ENCODE measurements around the gene VEGFC. TPM values are rescaled to one million over a fixed set of nuclear protein-coding genes. Genes with fewer than 3 reads are reported as not detected.

VEGFC gene
- polyA plus RNA-seq, 1 donor from 2014 or later = 0.63 TPM

DNA sequence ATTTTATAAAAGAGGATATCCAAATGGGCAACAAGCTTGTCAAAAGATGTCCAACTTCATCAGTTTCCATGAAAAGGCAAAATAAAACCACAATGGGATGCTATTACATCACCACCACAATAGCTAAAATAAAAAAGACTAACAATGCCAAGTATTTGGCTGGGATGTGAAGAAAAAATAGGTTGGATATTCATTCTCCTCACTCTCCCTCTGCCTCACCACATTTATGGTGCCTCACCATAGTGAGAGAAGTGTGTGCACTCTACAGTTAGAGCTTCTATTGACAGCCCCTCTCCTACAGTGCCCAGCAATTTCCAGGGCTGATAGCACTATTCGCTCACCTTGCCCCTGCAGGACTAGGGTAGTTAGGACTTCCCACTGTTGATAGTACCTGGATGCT lies 25.5 kb downstream of the VEGFC start:
- H3K79me2 ChIP-seq (replicated peaks; ENCODE audit: insufficient read depth, low read length) = no peaks in the 10 kb centered on the region
- H3F3A ChIP-seq (ENCODE audit: insufficient read depth, low read length, poor library complexity, severe bottlenecking) = no peaks in the 10 kb centered on the region
- H3K27me3 ChIP-seq (ENCODE audit: insufficient read depth, low read depth, low read length) = no peaks in the 10 kb centered on the region
- no peak overlapping the region for H2AFZ ChIP-seq (ENCODE audit: low read depth, low read length)
- H3K4me3 ChIP-seq (ENCODE audit: low read length) = no peak overlapping the region
- H3K27ac ChIP-seq (ENCODE audit: low read length) = no peak overlapping the region
- no peaks in the 10 kb centered on the region for H3K36me3 ChIP-seq (ENCODE audit: insufficient read depth, low read length)
- H4K20me1 ChIP-seq (ENCODE audit: insufficient read depth) = no peaks in the 10 kb centered on the region
- H3K9ac ChIP-seq (ENCODE audit: low read length) = no peak overlapping the region
- H3K9me2 ChIP-seq (ENCODE audit: insufficient read depth, low read length) = no peaks in the 10 kb centered on the region
- no peak overlapping the region for H3K4me2 ChIP-seq (ENCODE audit: low read length)
- H3K9me3 ChIP-seq (ENCODE audit: low read length) = no peaks in the 10 kb centered on the region
- TF ChIP-seq MXI1 (conservative IDR thresholded peaks at IDR 0.05; ENCODE audit: poor library complexity, severe bottlenecking) (no peak), SMC3 (conservative IDR thresholded peaks at IDR 0.05; ENCODE audit: poor library complexity) (no peak), RAD21 (conservative IDR thresholded peaks at IDR 0.05) (no peak), EP300 (conservative IDR thresholded peaks at IDR 0.05; ENCODE audit: poor library complexity, severe bottlenecking) (no peak)

DNA sequence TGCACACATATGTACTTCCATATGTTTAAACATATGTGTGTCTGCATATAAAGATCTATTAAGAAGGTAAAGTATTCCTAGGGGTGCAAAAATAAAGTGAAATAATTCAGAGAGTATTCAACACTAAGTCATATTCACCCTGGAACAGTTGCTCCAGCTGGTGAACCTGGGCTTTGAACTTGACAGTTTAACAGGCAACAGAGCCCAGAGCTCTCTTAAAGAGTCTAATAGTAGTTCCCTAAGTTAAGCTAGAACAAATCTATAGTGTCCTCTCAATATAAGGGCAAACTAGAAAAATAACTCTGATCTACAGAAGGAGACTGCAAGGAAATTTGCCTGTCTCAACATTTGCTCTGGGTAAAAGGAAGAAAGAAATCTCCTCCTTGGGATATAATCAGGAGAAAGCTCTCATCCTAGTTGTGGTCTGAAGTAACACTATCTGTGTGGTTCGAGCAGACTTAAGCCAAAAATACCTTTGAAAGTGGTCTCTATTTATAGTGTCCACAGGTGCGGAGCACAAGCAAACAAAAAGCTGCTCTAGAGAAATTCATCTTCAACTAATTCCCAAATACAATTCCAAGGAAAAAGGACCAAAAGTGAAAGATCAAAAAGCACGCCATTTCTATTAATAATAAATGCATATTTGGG lies 29.9 kb downstream of the VEGFC start:
- TF ChIP-seq, protein P1, sequence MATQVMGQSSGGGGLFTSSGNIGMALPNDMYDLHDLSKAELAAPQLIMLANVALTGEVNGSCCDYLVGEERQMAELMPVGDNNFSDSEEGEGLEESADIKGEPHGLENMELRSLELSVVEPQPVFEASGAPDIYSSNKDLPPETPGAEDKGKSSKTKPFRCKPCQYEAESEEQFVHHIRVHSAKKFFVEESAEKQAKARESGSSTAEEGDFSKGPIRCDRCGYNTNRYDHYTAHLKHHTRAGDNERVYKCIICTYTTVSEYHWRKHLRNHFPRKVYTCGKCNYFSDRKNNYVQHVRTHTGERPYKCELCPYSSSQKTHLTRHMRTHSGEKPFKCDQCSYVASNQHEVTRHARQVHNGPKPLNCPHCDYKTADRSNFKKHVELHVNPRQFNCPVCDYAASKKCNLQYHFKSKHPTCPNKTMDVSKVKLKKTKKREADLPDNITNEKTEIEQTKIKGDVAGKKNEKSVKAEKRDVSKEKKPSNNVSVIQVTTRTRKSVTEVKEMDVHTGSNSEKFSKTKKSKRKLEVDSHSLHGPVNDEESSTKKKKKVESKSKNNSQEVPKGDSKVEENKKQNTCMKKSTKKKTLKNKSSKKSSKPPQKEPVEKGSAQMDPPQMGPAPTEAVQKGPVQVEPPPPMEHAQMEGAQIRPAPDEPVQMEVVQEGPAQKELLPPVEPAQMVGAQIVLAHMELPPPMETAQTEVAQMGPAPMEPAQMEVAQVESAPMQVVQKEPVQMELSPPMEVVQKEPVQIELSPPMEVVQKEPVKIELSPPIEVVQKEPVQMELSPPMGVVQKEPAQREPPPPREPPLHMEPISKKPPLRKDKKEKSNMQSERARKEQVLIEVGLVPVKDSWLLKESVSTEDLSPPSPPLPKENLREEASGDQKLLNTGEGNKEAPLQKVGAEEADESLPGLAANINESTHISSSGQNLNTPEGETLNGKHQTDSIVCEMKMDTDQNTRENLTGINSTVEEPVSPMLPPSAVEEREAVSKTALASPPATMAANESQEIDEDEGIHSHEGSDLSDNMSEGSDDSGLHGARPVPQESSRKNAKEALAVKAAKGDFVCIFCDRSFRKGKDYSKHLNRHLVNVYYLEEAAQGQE (IDR thresholded peaks at IDR 0.05; ENCODE audit: borderline replicate concordance) = no peak
- TF ChIP-seq MXI1 (conservative IDR thresholded peaks at IDR 0.05; ENCODE audit: poor library complexity, severe bottlenecking) (no peak), CTCF (IDR thresholded peaks at IDR 0.05; ENCODE audit: poor library complexity, severe bottlenecking) (no peak), POLR2AphosphoS5 (IDR thresholded peaks at IDR 0.05) (no peak), TAF1 (IDR thresholded peaks at IDR 0.05; ENCODE audit: low read depth) (no peak), SMC3 (conservative IDR thresholded peaks at IDR 0.05; ENCODE audit: poor library complexity) (no peak), RAD21 (conservative IDR thresholded peaks at IDR 0.05) (no peak), EP300 (conservative IDR thresholded peaks at IDR 0.05; ENCODE audit: poor library complexity, severe bottlenecking) (no peak), EZH2 (IDR thresholded peaks at IDR 0.05; ENCODE audit: borderline replicate concordance, insufficient read depth, low read length, poor library complexity, severe bottlenecking) (no peak)
- Histone ChIP-seq H3K79me2 (replicated peaks; ENCODE audit: insufficient read depth, low read length) (no peaks in the 10 kb centered on the region), H3K27ac (ENCODE audit: low read length) (no peak overlapping the region), H3K9me2 (ENCODE audit: insufficient read depth, low read length) (no peaks in the 10 kb centered on the region), H2AFZ (ENCODE audit: low read depth, low read length) (no peak overlapping the region), H3K4me3 (ENCODE audit: low read length) (no peak overlapping the region), H3K9me3 (ENCODE audit: low read length) (no peaks in the 10 kb centered on the region), H3K4me2 (ENCODE audit: low read length) (no peak overlapping the region), H3K36me3 (ENCODE audit: insufficient read depth, low read length) (no peaks in the 10 kb centered on the region), H4K20me1 (ENCODE audit: insufficient read depth) (no peaks in the 10 kb centered on the region), H3K27me3 (ENCODE audit: insufficient read depth, low read depth, low read length) (no peaks in the 10 kb centered on the region), H3K9ac (ENCODE audit: low read length) (no peak overlapping the region), H3F3A (ENCODE audit: insufficient read depth, low read length, poor library complexity, severe bottlenecking) (no peaks in the 10 kb centered on the region)

Measured in neural cell (in vitro differentiated cells).